Stimulated activated naive B cell treated with anti-CD40 and anti-IgM and Interleukin-4, amounts not matched to agents 10 μg/mL and 1 μg/mL and 100 μg/mL, for 72 hours (primary cell): Measurements from ENCODE around the gene OFD1.
"Not testable (repeated sequence)": the region's sequence is repeated elsewhere in the genome, so short reads cannot be mapped to it uniquely, and the experiment has no call there.

ENCODE experiments used
- ATAC-seq, 2 donors: fragments of 150-1000 bp; cut with Tn5 transposase; replicated peaks; 2 replicates each; pipeline ENCODE4 v1.10.0; 2021; ENCODE audit warnings: moderate library complexity in 1 of 2
- DNase-seq: peaks from one replicate; pipeline ENCODE4 v3.0.0; 2021
- H3K27ac Mint-ChIP-seq: one replicate; pipeline ENCODE4 v1.8.0; 2022; ENCODE audit warnings: mild to moderate bottlenecking, mixed read lengths
- H3K27me3 Mint-ChIP-seq, 2 donors: one replicate each; pipeline ENCODE4 v1.8.0; 2022; ENCODE audit warnings: mixed read lengths in 2 of 2
- H3K36me3 Mint-ChIP-seq, 2 donors: one replicate each; pipeline ENCODE4 v1.8.0; 2022; ENCODE audit warnings: mixed read lengths in 2 of 2, mild to moderate bottlenecking in 1 of 2
- H3K4me1 Mint-ChIP-seq, 2 donors: one replicate each; pipeline ENCODE4 v1.8.0; 2022; ENCODE audit warnings: mixed read lengths in 2 of 2, mild to moderate bottlenecking in 1 of 2
- H3K4me3 Mint-ChIP-seq, 2 donors: one replicate each; pipeline ENCODE4 v1.8.0; 2022; ENCODE audit warnings: mild to moderate bottlenecking in 2 of 2, mixed read lengths in 2 of 2, moderate library complexity in 1 of 2
- H3K9me3 Mint-ChIP-seq, 2 donors: one replicate each; pipeline ENCODE4 v1.8.0; 2022; ENCODE audit warnings: mixed read lengths in 2 of 2, mild to moderate bottlenecking in 1 of 2

Gene OFD1

GRCh38 chrX:13719192-13719856 is 15.2 kb upstream of the OFD1 start:
- Mint-ChIP-seq H3K27me3 (no peaks in the 10 kb centered on the region), H3K4me3 (no peak overlapping the region), H3K27ac (no peak overlapping the region), H3K36me3 (peaks cover 17 to 73% of the 10 kb centered on the region in 2 donors), H3K9me3 (no peaks in the 10 kb centered on the region), H3K4me1 (peaks cover 19 to 21% of the 10 kb centered on the region in 2 donors)
- DNase-seq (no peak), ATAC-seq (no peak)

GRCh38 chrX:13721371-13721770 is 13.2 kb upstream of the OFD1 start:
- H3K27me3 Mint-ChIP-seq, result no peaks in the 10 kb centered on the region
- H3K4me1 Mint-ChIP-seq, result peaks cover 30% of the 10 kb centered on the region in 2 donors
- no peaks in the 10 kb centered on the region for H3K9me3 Mint-ChIP-seq
- no peak for ATAC-seq
- H3K4me3 Mint-ChIP-seq, result no peak overlapping the region
- peaks cover 24 to 80% of the 10 kb centered on the region in 2 donors for H3K36me3 Mint-ChIP-seq
- no peak overlapping the region for H3K27ac Mint-ChIP-seq
- no peak for DNase-seq

- Mint-ChIP-seq H3K4me3 (no peak overlapping the region), H3K36me3 (peaks cover 27 to 83% of the 10 kb centered on the region in 2 donors), H3K27ac (no peak overlapping the region), H3K9me3 (peaks cover 2 to 4% of the 10 kb centered on the region in 2 donors), H3K4me1 (peaks cover 34 to 36% of the 10 kb centered on the region in 2 donors), H3K27me3 (peaks cover 0 to 3% of the 10 kb centered on the region in 2 donors)
- DNase-seq, result no peak
- ATAC-seq, result no peak
Measured at GRCh38 chrX:13721819-13722519, 12.6 kb upstream of the OFD1 start.

- Mint-ChIP-seq H3K36me3 (peaks cover 37 to 84% of the 10 kb centered on the region in 2 donors), H3K4me1 (peaks cover 42 to 52% of the 10 kb centered on the region in 2 donors)
- H3K4me3 Mint-ChIP-seq, H3K27me3 Mint-ChIP-seq, ATAC-seq, DNase-seq, H3K9me3 Mint-ChIP-seq, H3K27ac Mint-ChIP-seq: not testable (repeated sequence)
Measured at GRCh38 chrX:13724878-13725277, 9.7 kb upstream of the OFD1 start.

- Mint-ChIP-seq H3K36me3 (peaks cover 38 to 79% of the 10 kb centered on the region in 2 donors), H3K4me1 (peaks cover 40 to 52% of the 10 kb centered on the region in 2 donors), H3K27ac (peak overlapping the region; percentile 42)
- H3K9me3 Mint-ChIP-seq, DNase-seq, ATAC-seq, H3K4me3 Mint-ChIP-seq, H3K27me3 Mint-ChIP-seq: not testable (repeated sequence)
Measured at GRCh38 chrX:13726583-13726982, 8.0 kb upstream of the OFD1 start.

- DNase-seq, ATAC-seq, H3K4me3 Mint-ChIP-seq, H3K9me3 Mint-ChIP-seq, H3K27ac Mint-ChIP-seq, H3K27me3 Mint-ChIP-seq: not testable (repeated sequence)
- Mint-ChIP-seq H3K4me1 (peaks cover 44 to 55% of the 10 kb centered on the region in 2 donors), H3K36me3 (peaks cover 31 to 54% of the 10 kb centered on the region in 2 donors)
Measured at GRCh38 chrX:13730523-13730922, 4.0 kb upstream of the OFD1 start.

- ATAC-seq (no peak), DNase-seq (no peak)
- H3K9me3 Mint-ChIP-seq, result no peaks in the 10 kb centered on the region
- peaks cover 29 to 36% of the 10 kb centered on the region in 2 donors for H3K4me1 Mint-ChIP-seq
- H3K4me3 Mint-ChIP-seq, result peak overlapping the region in 1 of 2 donors; percentile 4
- H3K36me3 Mint-ChIP-seq, result peaks cover 14 to 38% of the 10 kb centered on the region in 2 donors
- peaks cover 0 to 3% of the 10 kb centered on the region in 2 donors for H3K27me3 Mint-ChIP-seq
- no peak overlapping the region for H3K27ac Mint-ChIP-seq
Measured at GRCh38 chrX:13732246-13733067, 2.1 kb upstream of the OFD1 start.

GRCh38 chrX:13733506-13733905 is 1.0 kb upstream of the OFD1 start:
- peaks cover 11 to 28% of the 10 kb centered on the region in 2 donors for H3K36me3 Mint-ChIP-seq
- no peak for ATAC-seq
- no peak for DNase-seq
- H3K4me3 Mint-ChIP-seq, result peak overlapping the region; percentile 94 to 95
- H3K27ac Mint-ChIP-seq, result peak overlapping the region; percentile 97
- peaks cover 26 to 29% of the 10 kb centered on the region in 2 donors for H3K4me1 Mint-ChIP-seq
- no peaks in the 10 kb centered on the region for H3K9me3 Mint-ChIP-seq
- no peaks in the 10 kb centered on the region for H3K27me3 Mint-ChIP-seq

GRCh38 chrX:13741695-13742094 is 7.1 kb downstream of the OFD1 start:
- H3K36me3 Mint-ChIP-seq, result peaks cover 6 to 43% of the 10 kb centered on the region in 2 donors
- H3K4me3 Mint-ChIP-seq, result peak overlapping the region; percentile 39 to 78
- DNase-seq, result no peak
- H3K27me3 Mint-ChIP-seq, result no peaks in the 10 kb centered on the region
- H3K27ac Mint-ChIP-seq, result peak overlapping the region; percentile 83
- ATAC-seq, result no peak
- H3K4me1 Mint-ChIP-seq, result peaks cover 20 to 24% of the 10 kb centered on the region in 2 donors
- no peaks in the 10 kb centered on the region for H3K9me3 Mint-ChIP-seq

GRCh38 chrX:13742397-13743176 is 8.0 kb downstream of the OFD1 start:
- peak overlapping the region; percentile 68 to 78 for H3K4me3 Mint-ChIP-seq
- DNase-seq (peak; percentile 40), ATAC-seq (peak; percentile 95 to 97)
- H3K27ac Mint-ChIP-seq, result peak overlapping the region; percentile 83
- H3K9me3 Mint-ChIP-seq, result no peaks in the 10 kb centered on the region
- H3K4me1 Mint-ChIP-seq, result peaks cover 25 to 28% of the 10 kb centered on the region in 2 donors
- peaks cover 10 to 49% of the 10 kb centered on the region in 2 donors for H3K36me3 Mint-ChIP-seq
- no peaks in the 10 kb centered on the region for H3K27me3 Mint-ChIP-seq

- Mint-ChIP-seq H3K27me3 (no peaks in the 10 kb centered on the region), H3K36me3 (peaks cover 7 to 57% of the 10 kb centered on the region in 2 donors), H3K4me1 (peaks cover 23 to 29% of the 10 kb centered on the region in 2 donors), H3K9me3 (no peaks in the 10 kb centered on the region), H3K27ac (no peak overlapping the region), H3K4me3 (no peak overlapping the region)
- DNase-seq (no peak), ATAC-seq (no peak)
Measured at GRCh38 chrX:13747836-13748235, 13.3 kb downstream of the OFD1 start.

- H3K9me3 Mint-ChIP-seq, result no peaks in the 10 kb centered on the region
- peaks cover 11 to 62% of the 10 kb centered on the region in 2 donors for H3K36me3 Mint-ChIP-seq
- DNase-seq, result no peak
- no peaks in the 10 kb centered on the region for H3K27me3 Mint-ChIP-seq
- no peak overlapping the region for H3K27ac Mint-ChIP-seq
- no peak for ATAC-seq
- H3K4me1 Mint-ChIP-seq, result peaks cover 27 to 34% of the 10 kb centered on the region in 2 donors
- no peak overlapping the region for H3K4me3 Mint-ChIP-seq
Measured at GRCh38 chrX:13748486-13748885, 13.9 kb downstream of the OFD1 start.

- DNase-seq (no peak), ATAC-seq (peak; percentile 42 to 67)
- Mint-ChIP-seq H3K4me1 (peaks cover 21 to 28% of the 10 kb centered on the region in 2 donors), H3K27me3 (no peaks in the 10 kb centered on the region), H3K9me3 (no peaks in the 10 kb centered on the region), H3K36me3 (peaks cover 11 to 50% of the 10 kb centered on the region in 2 donors), H3K27ac (no peak overlapping the region), H3K4me3 (no peak overlapping the region)
Measured at GRCh38 chrX:13750204-13750603, 15.7 kb downstream of the OFD1 start.
